GM21737 (cell line): Measurements from ENCODE around the gene ACTL9.
"Not testable (repeated sequence)": the region's sequence is repeated elsewhere in the genome, so short reads cannot be mapped to it uniquely, and the experiment has no call there.

Experiments
- ATAC-seq: cut with Tn5 transposase; IDR thresholded peaks from one replicate; pipeline ENCODE4 v1.9.1; 2021; ENCODE audit warnings: mild to moderate bottlenecking, moderate library complexity; ENCODE audit not compliant: unreplicated experiment

ACTL9 gene

GRCh38 chr19:8698433-8699063 is at the start of gene ACTL9:
Gene ACTL9 (minus strand): TSS chr19:8698795. CDS start chr19:8698701, 94 bp downstream.
- ATAC-seq: no peak

DNA sequence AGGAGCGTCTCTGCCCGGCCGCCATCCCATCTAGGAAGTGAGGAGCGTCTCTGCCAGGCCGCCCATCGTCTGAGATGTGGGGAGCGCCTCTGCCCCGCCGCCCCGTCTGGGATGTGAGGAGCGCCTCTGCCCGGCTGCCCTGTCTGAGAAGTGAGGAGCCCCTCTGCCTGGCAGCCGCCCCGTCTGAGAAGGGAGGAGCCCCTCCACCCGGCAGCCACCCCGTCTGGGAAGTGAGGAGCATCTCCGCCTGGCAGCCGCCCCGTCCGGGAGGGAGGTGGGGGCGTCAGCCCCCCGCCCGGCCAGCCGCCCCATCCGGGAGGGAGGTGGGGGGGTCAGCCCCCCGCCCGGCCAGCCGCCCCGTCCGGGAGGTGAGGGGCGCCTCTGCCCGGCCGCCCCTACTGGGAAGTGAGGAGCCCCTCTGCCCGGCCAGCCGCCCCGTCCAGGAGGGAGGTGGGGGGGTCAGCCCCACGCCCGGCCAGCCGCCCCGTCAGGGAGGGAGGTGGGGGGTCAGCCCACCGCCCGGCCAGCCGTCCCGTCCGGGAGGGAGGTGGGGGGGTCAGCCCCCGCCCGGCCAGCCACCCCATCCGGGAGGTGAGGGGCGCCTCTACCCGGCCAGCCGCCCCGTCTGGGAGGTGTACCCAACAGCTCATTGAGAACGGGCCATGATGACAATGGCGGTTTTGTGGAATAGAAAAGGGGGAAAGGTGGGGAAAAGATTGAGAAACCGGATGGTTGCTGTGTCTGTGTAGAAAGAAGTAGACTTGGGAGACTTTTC is 40.9 kb upstream of the ACTL9 start:
- ATAC-seq: not testable (repeated sequence)

GRCh38 chr19:8738377-8738776 is 39.8 kb upstream of the ACTL9 start:
- ATAC-seq: no peak

DNA sequence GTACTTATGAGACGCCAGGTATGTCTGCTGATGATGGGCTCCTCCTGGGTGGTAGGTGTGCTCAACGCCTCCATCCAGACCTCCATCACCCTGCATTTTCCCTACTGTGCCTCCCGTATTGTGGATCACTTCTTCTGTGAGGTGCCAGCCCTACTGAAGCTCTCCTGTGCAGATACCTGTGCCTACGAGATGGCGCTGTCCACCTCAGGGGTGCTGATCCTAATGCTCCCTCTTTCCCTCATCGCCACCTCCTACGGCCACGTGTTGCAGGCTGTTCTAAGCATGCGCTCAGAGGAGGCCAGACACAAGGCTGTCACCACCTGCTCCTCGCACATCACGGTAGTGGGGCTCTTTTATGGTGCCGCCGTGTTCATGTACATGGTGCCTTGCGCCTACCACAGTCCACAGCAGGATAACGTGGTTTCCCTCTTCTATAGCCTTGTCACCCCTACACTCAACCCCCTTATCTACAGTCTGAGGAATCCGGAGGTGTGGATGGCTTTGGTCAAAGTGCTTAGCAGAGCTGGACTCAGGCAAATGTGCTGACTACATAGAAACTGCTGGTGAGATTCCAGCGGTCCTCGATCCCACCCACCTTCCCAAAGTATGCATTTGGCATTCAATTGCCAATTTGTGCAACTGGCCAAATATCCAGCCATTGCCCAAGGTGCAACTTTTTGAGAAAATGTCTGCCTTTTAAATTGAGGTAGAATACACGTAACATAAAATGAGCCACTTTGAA is 33.0 kb upstream of the ACTL9 start:
- no peak for ATAC-seq

GRCh38 chr19:8724276-8724675 is 25.7 kb upstream of the ACTL9 start:
- no peak for ATAC-seq

- no peak for ATAC-seq
Observed at GRCh38 chr19:8722032-8722431, 23.4 kb upstream of the ACTL9 start.

GRCh38 chr19:8721334-8721733 is 22.7 kb upstream of the ACTL9 start, which contains the start of gene OR2Z1:
Gene OR2Z1 (plus strand): TSS chr19:8721634. CDS start chr19:8731029, 9,395 bp downstream.
- ATAC-seq: no peak

DNA sequence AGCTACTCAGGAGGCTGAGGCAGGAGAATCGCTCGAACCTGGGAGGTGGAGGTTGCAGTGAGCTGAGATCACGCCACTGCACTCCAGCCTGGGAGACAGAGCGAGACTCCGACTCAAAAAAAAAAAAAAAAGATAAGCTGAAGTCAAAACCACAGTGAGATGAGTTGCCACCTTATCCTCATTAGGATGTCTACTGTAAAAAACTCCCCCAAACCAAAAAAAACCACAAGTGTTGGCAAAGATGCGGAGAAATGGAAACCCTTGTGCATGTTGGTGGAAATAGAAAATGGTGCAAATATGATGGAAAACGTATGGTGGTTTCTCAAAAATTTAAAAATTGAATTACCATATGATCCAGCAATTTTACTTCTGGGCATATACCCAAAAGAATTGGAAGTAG is 11.7 kb upstream of the ACTL9 start:
- not testable (repeated sequence) for ATAC-seq

- ATAC-seq: no peak
Observed at GRCh38 chr19:8705742-8706141, 7.1 kb upstream of the ACTL9 start.

DNA sequence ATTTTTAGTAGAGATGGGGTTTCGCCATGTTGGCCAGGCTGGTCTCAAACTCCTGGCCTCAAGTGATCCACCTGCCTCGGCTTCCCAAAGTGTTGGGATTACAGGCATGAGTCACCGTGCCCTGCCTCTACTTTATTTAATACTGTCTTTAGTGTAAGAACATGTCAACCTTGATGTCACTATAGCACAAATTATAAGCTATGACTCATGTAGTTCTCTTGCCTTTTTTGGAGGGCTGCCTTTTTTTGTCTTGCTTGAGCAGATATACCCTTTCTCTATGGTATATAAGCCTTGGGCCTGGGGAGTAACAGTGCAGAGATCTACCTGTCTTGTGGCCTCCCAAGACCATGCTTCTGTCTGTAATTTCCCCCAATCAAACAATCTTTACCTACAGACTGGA is 6.7 kb upstream of the ACTL9 start:
- not testable (repeated sequence) for ATAC-seq

DNA sequence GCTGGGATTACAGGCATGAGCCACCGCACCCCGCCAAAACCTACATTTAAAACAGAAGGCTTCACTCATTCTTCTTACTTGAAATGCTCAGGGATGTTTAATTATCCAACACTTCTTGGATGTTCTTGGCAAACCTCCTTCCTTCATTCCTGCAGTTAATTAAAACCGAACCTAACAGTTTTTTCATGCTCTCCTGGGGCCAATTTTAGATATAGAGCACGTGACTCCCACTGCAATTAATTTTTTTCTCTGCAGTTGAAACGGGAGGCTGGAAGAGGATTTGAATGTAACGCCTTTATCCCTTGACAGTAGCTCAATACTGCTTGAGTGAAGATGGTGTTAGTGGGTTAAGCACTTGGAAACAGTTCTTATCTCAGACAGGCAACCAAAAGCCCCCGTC is 4.6 kb upstream of the ACTL9 start:
- no peak for ATAC-seq

DNA sequence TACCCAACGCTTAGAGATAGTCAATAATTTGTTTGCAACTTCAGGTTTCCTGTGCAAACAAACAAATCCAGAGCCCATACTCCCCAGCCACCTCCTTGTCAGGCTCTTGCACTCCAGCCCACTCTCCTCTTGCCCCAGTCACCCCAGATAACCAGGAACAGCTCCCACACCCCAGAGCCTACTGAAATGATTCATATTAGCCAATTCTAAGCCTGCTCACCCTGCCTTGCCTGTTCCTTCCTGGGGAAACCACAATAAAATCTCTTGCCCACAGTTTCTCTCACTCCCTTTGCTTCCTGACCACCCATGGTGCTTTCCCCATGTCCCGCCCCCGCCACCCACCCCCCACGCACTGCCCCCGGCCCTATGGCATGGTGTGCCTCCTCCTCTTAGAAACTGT is 3.8 kb upstream of the ACTL9 start:
- no peak for ATAC-seq

DNA sequence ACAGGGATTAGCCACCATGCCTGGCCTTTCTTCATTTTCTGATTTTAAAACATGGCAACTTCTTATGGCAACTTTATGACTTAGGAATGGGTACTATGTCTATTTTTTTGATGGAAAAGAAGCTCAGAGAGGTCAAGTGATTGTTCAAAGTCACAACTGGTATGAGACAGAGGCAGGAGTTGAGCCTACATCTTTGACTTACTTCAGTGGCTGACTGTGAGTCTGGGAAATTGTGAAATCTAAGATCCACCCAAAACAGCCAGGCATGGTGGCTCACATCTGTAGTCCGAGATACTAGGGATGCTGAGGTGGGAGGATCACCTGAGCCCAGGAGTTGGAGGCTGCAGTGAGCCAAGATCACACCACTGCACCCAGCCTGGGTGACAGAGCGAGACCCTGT is 2.4 kb upstream of the ACTL9 start:
- ATAC-seq: no peak

GRCh38 chr19:8699908-8700307 is 1.3 kb upstream of the ACTL9 start:
- ATAC-seq: no peak

DNA sequence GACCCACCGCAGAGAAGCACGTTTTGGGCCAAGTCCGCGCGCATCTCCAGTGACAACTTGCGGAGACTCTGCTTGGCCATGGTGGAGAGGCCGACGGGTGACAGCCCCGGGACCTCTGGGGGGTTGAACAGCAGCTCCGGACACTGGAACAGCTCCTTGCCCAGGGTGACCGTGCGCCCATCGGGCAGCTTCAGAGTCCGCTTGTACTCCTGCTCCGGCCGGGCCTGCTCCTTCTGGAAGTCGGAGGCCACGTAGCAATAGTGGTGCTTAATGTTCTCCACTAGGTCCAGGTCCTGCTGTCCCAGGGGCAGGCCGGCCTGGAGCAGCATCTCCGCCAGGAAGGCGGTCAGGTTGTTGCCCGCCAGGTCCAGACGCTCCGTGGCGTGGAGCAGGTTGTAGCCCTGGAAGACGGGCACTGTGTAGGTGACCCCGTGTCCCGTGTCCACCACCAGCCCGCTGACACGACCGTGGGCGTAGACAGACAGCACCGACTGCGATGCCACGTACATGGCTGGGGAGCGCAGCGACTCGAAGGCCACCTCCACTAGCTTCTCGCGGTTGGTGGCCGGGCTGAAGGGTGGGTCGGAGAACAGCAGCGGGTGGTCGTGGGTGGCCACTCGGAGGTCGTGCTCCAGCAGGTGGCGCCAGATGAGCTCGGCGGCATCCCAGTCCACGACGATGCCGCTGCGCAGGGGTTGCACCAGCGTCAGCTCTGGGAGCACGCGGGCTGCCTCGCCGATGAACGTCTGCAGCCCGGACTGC is 743 bp downstream of the ACTL9 start:
- no peak for ATAC-seq

DNA sequence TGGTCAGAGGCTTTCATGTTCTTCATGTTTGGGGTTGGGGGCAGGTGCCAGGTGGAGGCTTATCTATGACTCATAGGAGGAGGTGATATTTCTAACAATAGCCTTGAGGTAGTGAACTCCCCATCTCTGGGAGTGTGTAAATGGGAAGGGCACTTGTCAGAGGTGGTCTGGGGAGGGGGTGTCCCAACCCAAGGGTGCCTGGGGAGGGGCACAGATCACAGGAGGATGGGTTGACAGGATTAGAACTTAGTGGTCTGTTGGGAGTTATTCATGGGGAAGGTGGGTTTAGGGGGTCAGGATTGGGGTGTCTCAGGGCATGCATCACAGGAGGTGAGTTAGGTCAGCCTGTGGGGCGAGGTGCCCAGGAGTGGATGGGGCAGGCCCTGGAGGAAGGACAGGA is 1.6 kb downstream of the ACTL9 start:
- ATAC-seq: no peak

DNA sequence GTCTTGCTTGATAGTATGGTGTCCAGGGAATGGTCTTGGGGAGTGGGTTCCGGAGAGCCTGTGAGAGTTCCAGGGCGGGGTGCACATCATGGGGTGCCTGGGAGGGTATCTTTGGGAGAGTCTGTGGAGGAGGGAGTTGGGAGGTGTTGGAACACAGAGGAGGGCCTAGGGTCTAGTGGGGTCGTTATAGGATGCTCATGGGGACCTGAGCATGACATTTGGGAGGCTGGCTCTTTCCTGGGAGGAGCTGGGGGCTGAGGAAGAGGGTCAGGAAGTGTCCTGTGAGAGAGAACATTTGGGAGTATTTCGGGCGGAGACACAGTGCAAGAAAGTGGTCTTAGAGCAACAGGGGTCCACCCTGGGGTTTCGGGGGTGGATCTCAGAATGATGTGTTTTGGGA is 2.7 kb downstream of the ACTL9 start:
- no peak for ATAC-seq

GRCh38 chr19:8695501-8695900 is 3.1 kb downstream of the ACTL9 start:
- ATAC-seq: no peak

- no peak for ATAC-seq
Observed at GRCh38 chr19:8690753-8691539, 7.6 kb downstream of the ACTL9 start.

GRCh38 chr19:8688930-8689329 is 9.7 kb downstream of the ACTL9 start:
- no peak for ATAC-seq
